AG04449 (cell line): Measurements from ENCODE around the gene PDE4D.

Experiments
- CTCF ChIA-PET: fragments of 350-600 bp; formaldehyde crosslinking; extraction: SDS; loops from one replicate; lab custom pipeline; 2021; ENCODE audit warnings: antibody characterized with exemption; lab: Yijun Ruan, JAX
- POLR2A ChIA-PET: fragments of 400-600, 350-600 bp; formaldehyde crosslinking; extraction: SDS; loops from one replicate; lab custom pipeline; 2020; ENCODE audit warnings: antibody characterized with exemption, inconsistent platforms; lab: Yijun Ruan, JAX
- DNase-seq: peaks from one replicate; pipeline ENCODE4 v3.0.0-alpha.2; 2010; ENCODE audit warnings: low read depth, low spot score
- H3K4me3 ChIP-seq: 2 replicates; pipeline ENCODE4 v1.5.1; 2011; ENCODE audit warnings: low read depth, mild to moderate bottlenecking, control low read depth, low read length
- CTCF ChIP-seq: IDR thresholded peaks from one replicate; pipeline ENCODE4 v1.5.1; 2011; ENCODE audit warnings: mild to moderate bottlenecking, moderate library complexity, low read length, control low read depth, inconsistent platforms; ENCODE audit not compliant: insufficient read depth; ENCODE audit errors: missing control alignments

Gene PDE4D

GRCh38 chr5:59260200-59260599 is 633.3 kb downstream of the PDE4D start:
- no peak for DNase-seq
- POLR2A ChIA-PET = no interaction called here
- no peak overlapping the region for H3K4me3 ChIP-seq
- TF ChIP-seq CTCF = no peak
- CTCF ChIA-PET = no interaction called here

GRCh38 chr5:59259237-59259636 is 634.3 kb downstream of the PDE4D start:
- TF ChIP-seq CTCF = no peak
- CTCF ChIA-PET = interaction anchor here (1.0 kb wide), 1 partner anchor 42 kb away, joined by 3 read pairs; no protein-coding TSS in a partner anchor
- H3K4me3 ChIP-seq = no peak overlapping the region
- POLR2A ChIA-PET = no interaction called here
- no peak for DNase-seq

GRCh38 chr5:59257488-59258400 is 635.8 kb downstream of the PDE4D start:
- POLR2A ChIA-PET = no interaction called here
- TF ChIP-seq CTCF = no peak
- DNase-seq = no peak
- H3K4me3 ChIP-seq = no peak overlapping the region
- CTCF ChIA-PET = interaction anchor here (0.9 to 1.3 kb wide), 2 partner anchors 9 to 110 kb away, joined by 3 read pairs; no protein-coding TSS in a partner anchor

GRCh38 chr5:59256331-59256730 is 637.2 kb downstream of the PDE4D start:
- DNase-seq = no peak
- ChIA-PET CTCF (interaction anchor here (0.9 kb wide), 1 partner anchor 68 kb away, joined by 4 read pairs; no protein-coding TSS in a partner anchor), POLR2A (no interaction called here)
- TF ChIP-seq CTCF = no peak
- no peak overlapping the region for H3K4me3 ChIP-seq

- no peak overlapping the region for H3K4me3 ChIP-seq
- no peak for DNase-seq
- TF ChIP-seq CTCF = no peak
- POLR2A ChIA-PET = no interaction called here
- CTCF ChIA-PET = interaction anchor here (0.7 kb wide), 1 partner anchor 42 kb away, joined by 3 read pairs; no protein-coding TSS in a partner anchor
These were observed 639.4 kb downstream of the PDE4D start for GRCh38 chr5:59254055-59254687.

- ChIA-PET CTCF (interaction anchor here (0.7 kb wide), 1 partner anchor 43 kb away, joined by 3 read pairs; no protein-coding TSS in a partner anchor), POLR2A (no interaction called here)
These were observed 639.9 kb downstream of the PDE4D start for GRCh38 chr5:59253625-59254024.

More at GRCh38 chr5:59253625-59254024, 639.9 kb downstream of the PDE4D start:
- no peak overlapping the region for H3K4me3 ChIP-seq
- no peak for TF ChIP-seq CTCF
- no peak for DNase-seq
